ENCODE data around the gene UGT1A9.

The UGT1A9 gene

GRCh38 chr2:233764264-233764663 is 92.6 kb downstream of the UGT1A9 start:
- TF ChIP-seq EZH2phosphoT487 (conservative IDR thresholded peaks at IDR 0.05; ENCODE audit: low read length) (no peak), CTCF (IDR thresholded peaks at IDR 0.05; ENCODE audit: insufficient read depth, low read length, poor library complexity, severe bottlenecking) (no peak)
- Histone ChIP-seq H3K4me2 (ENCODE audit: low read depth, low read length, poor library complexity, severe bottlenecking) (no peak overlapping the region), H4K20me1 (ENCODE audit: low read depth, low read length) (no peaks in the 10 kb centered on the region), H3K27ac (ENCODE audit: low read depth, low read length) (no peak overlapping the region), H2AFZ (ENCODE audit: low read depth, low read length, severe bottlenecking) (no peak overlapping the region), H3K79me2 (ENCODE audit: insufficient read depth, low read length) (no peaks in the 10 kb centered on the region), H3K9me3 (ENCODE audit: insufficient read depth, low read length) (no peaks in the 10 kb centered on the region), H3K9me2 (replicated peaks; ENCODE audit: insufficient read depth, low read length) (no peaks in the 10 kb centered on the region), H3K9ac (ENCODE audit: low read length) (no peak overlapping the region), H3F3A (ENCODE audit: insufficient read depth) (no peaks in the 10 kb centered on the region), H3K4me3 (ENCODE audit: insufficient read depth, low read length, poor library complexity, severe bottlenecking) (no peak overlapping the region), H3K36me3 (ENCODE audit: low read length) (no peaks in the 10 kb centered on the region), H3K27me3 (ENCODE audit: low read length) (no peaks in the 10 kb centered on the region)

GRCh38 chr2:233764761-233765160 is 93.1 kb downstream of the UGT1A9 start:
- TF ChIP-seq EZH2phosphoT487 (conservative IDR thresholded peaks at IDR 0.05; ENCODE audit: low read length) (no peak), CTCF (IDR thresholded peaks at IDR 0.05; ENCODE audit: insufficient read depth, low read length, poor library complexity, severe bottlenecking) (no peak)
- Histone ChIP-seq H3K4me2 (ENCODE audit: low read depth, low read length, poor library complexity, severe bottlenecking) (no peak overlapping the region), H3K9me2 (replicated peaks; ENCODE audit: insufficient read depth, low read length) (no peaks in the 10 kb centered on the region), H3K9me3 (ENCODE audit: insufficient read depth, low read length) (no peaks in the 10 kb centered on the region), H4K20me1 (ENCODE audit: low read depth, low read length) (no peaks in the 10 kb centered on the region), H3K36me3 (ENCODE audit: low read length) (no peaks in the 10 kb centered on the region), H3F3A (ENCODE audit: insufficient read depth) (no peaks in the 10 kb centered on the region), H3K27ac (ENCODE audit: low read depth, low read length) (no peak overlapping the region), H3K4me3 (ENCODE audit: insufficient read depth, low read length, poor library complexity, severe bottlenecking) (no peak overlapping the region), H2AFZ (ENCODE audit: low read depth, low read length, severe bottlenecking) (no peak overlapping the region), H3K9ac (ENCODE audit: low read length) (no peak overlapping the region), H3K27me3 (ENCODE audit: low read length) (no peaks in the 10 kb centered on the region), H3K79me2 (ENCODE audit: insufficient read depth, low read length) (no peaks in the 10 kb centered on the region)

DNA sequence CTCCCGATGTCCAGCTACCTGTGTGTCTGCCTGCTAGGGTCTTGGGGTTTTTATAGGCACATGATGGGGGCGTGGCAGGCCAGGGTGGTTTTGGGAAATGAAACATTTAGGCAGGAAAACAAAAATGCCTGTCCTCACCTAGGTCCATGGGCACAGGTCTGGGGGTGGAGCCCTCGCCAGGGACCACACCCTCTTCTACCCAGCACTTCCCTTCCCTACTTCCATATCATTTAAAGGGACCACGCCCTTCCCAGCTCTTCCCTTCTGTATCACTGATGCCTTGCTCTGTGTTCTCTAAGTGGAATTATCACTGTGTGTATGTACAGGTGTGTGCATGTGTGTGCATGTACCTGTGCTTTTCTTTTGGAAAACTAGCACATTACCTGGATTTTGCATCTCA is 94.7 kb downstream of the UGT1A9 start:
- no peak for TF ChIP-seq CTCF (IDR thresholded peaks at IDR 0.05; ENCODE audit: insufficient read depth, low read length, poor library complexity, severe bottlenecking)
- no peaks in the 10 kb centered on the region for H3F3A ChIP-seq (ENCODE audit: insufficient read depth)
- H3K9me3 ChIP-seq (ENCODE audit: insufficient read depth, low read length), result no peaks in the 10 kb centered on the region
- H3K27ac ChIP-seq (ENCODE audit: low read depth, low read length), result no peak overlapping the region
- H3K36me3 ChIP-seq (ENCODE audit: low read length), result no peaks in the 10 kb centered on the region
- no peak overlapping the region for H3K4me3 ChIP-seq (ENCODE audit: insufficient read depth, low read length, poor library complexity, severe bottlenecking)
- no peaks in the 10 kb centered on the region for H4K20me1 ChIP-seq (ENCODE audit: low read depth, low read length)
- H3K27me3 ChIP-seq (ENCODE audit: low read length), result no peaks in the 10 kb centered on the region
- H3K9ac ChIP-seq (ENCODE audit: low read length), result no peak overlapping the region
- no peak overlapping the region for H3K4me2 ChIP-seq (ENCODE audit: low read depth, low read length, poor library complexity, severe bottlenecking)
- no peak overlapping the region for H2AFZ ChIP-seq (ENCODE audit: low read depth, low read length, severe bottlenecking)
- H3K9me2 ChIP-seq (replicated peaks; ENCODE audit: insufficient read depth, low read length), result no peaks in the 10 kb centered on the region
- H3K79me2 ChIP-seq (ENCODE audit: insufficient read depth, low read length), result no peaks in the 10 kb centered on the region

GRCh38 chr2:233768076-233768475 is 96.4 kb downstream of the UGT1A9 start:
- Histone ChIP-seq H3F3A (ENCODE audit: insufficient read depth) (no peaks in the 10 kb centered on the region), H4K20me1 (ENCODE audit: low read depth, low read length) (no peaks in the 10 kb centered on the region), H3K79me2 (ENCODE audit: insufficient read depth, low read length) (no peaks in the 10 kb centered on the region), H3K9me3 (ENCODE audit: insufficient read depth, low read length) (no peaks in the 10 kb centered on the region), H3K4me2 (ENCODE audit: low read depth, low read length, poor library complexity, severe bottlenecking) (no peak overlapping the region), H3K4me3 (ENCODE audit: insufficient read depth, low read length, poor library complexity, severe bottlenecking) (no peak overlapping the region), H2AFZ (ENCODE audit: low read depth, low read length, severe bottlenecking) (no peak overlapping the region), H3K9ac (ENCODE audit: low read length) (no peak overlapping the region), H3K9me2 (replicated peaks; ENCODE audit: insufficient read depth, low read length) (no peaks in the 10 kb centered on the region), H3K27me3 (ENCODE audit: low read length) (no peaks in the 10 kb centered on the region), H3K36me3 (ENCODE audit: low read length) (no peaks in the 10 kb centered on the region), H3K27ac (ENCODE audit: low read depth, low read length) (no peak overlapping the region)
- TF ChIP-seq CTCF (IDR thresholded peaks at IDR 0.05; ENCODE audit: insufficient read depth, low read length, poor library complexity, severe bottlenecking) (no peak), EZH2phosphoT487 (conservative IDR thresholded peaks at IDR 0.05; ENCODE audit: low read length) (no peak)

Data from SU-DHL-6 (cell line).